ENCODE results near the gene SLCO4A1. TPM values are rescaled to one million over a fixed set of nuclear protein-coding genes. Genes with fewer than 3 reads are reported as not detected.

Gene SLCO4A1
- polyA plus RNA-seq, 1 donor (not counting 4 experiments of a cell fraction or from before 2014, with no cell fraction given): 1.8 TPM

GRCh38 chr20:62639765-62640164, 2.5 kb upstream of the SLCO4A1 start:
- H2AFZ ChIP-seq (ENCODE audit: control insufficient read depth, low read length): no peak overlapping the region
- peaks cover 4% of the 10 kb centered on the region for H4K20me1 ChIP-seq (ENCODE audit: control insufficient read depth, extremely low read depth, insufficient read depth, low read length)
- H3K79me2 ChIP-seq (ENCODE audit: control insufficient read depth, insufficient read depth, low read length): no peaks in the 10 kb centered on the region
- FAIRE-seq (no peak), DNase-seq (ENCODE audit: low read depth, low spot score) (no peak)
- H3K27me3 ChIP-seq (ENCODE audit: control insufficient read depth, extremely low read depth, insufficient read depth, low read length): peaks cover 43% of the 10 kb centered on the region
- no peak overlapping the region for H3K4me2 ChIP-seq (ENCODE audit: control insufficient read depth, extremely low read depth, insufficient read depth, low read depth, low read length)
- H3K9me1 ChIP-seq (ENCODE audit: control insufficient read depth, extremely low read depth, insufficient read depth, low read length): no peaks in the 10 kb centered on the region
- peaks cover 3% of the 10 kb centered on the region for H3K4me1 ChIP-seq (ENCODE audit: control insufficient read depth, extremely low read depth, insufficient read depth, low read length)
- dilution Hi-C loops (cut with MboI; ENCODE audit: extremely low pct_ligation_motif_present, low sequenced_read_pairs): no loop called here
- no peak overlapping the region for H3K9ac ChIP-seq (ENCODE audit: control insufficient read depth, extremely low read depth, insufficient read depth, low read length)
- no peaks in the 10 kb centered on the region for H3K36me3 ChIP-seq (ENCODE audit: control insufficient read depth in 2 of 2, extremely low read depth in 1 of 2, insufficient read depth in 2 of 2, low read length in 2 of 2)
- H3K27ac ChIP-seq (ENCODE audit: control insufficient read depth, insufficient read depth, low read length): no peak overlapping the region
- no peaks in the 10 kb centered on the region for H3K9me3 ChIP-seq (ENCODE audit: control insufficient read depth, low read depth, low read length)
- TF ChIP-seq EZH2 (IDR thresholded peaks at IDR 0.05; ENCODE audit: low read length) (no peak), CTCF (optimal IDR thresholded peaks at IDR 0.05 in 1 of 3, IDR thresholded peaks at IDR 0.05 in 1 of 3, conservative IDR thresholded peaks at IDR 0.05 in 1 of 3; ENCODE audit: extremely low read depth in 1 of 3, insufficient read depth in 2 of 3, low read length in 3 of 3) (no peak)
- no peak overlapping the region for H3K4me3 ChIP-seq (ENCODE audit: control insufficient read depth in 2 of 3, extremely low read depth in 1 of 3, insufficient read depth in 2 of 3, low read depth in 1 of 3, low read length in 3 of 3)

DNA sequence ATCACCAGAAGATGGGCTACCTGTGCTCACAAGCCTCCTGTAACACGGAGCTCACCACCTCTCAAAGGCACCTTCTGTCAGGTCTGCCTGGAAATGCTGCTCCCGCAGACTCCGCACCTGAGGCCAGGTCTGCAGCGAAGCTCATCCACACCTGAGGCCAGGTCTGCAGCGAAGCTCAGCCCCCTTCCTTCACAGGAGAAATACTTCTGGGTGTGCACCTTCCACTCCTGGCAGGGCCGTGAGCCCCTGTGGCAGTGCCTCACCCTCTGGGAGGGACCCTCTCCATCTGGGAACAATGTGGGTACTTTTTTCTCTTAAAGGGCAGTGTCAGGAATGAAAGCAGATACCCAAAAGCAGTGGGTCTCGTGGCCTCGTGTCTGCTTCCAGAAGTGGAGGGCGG, 1.4 kb upstream of the SLCO4A1 start:
- TF ChIP-seq EZH2 (IDR thresholded peaks at IDR 0.05; ENCODE audit: low read length): no peak
- TF ChIP-seq CTCF (optimal IDR thresholded peaks at IDR 0.05 in 1 of 3, IDR thresholded peaks at IDR 0.05 in 1 of 3, conservative IDR thresholded peaks at IDR 0.05 in 1 of 3; ENCODE audit: extremely low read depth in 1 of 3, insufficient read depth in 2 of 3, low read length in 3 of 3): no peak
- dilution Hi-C loops (cut with MboI; ENCODE audit: extremely low pct_ligation_motif_present, low sequenced_read_pairs): no loop called here
- Histone ChIP-seq H3K27ac (ENCODE audit: control insufficient read depth, insufficient read depth, low read length) (no peak overlapping the region), H4K20me1 (ENCODE audit: control insufficient read depth, extremely low read depth, insufficient read depth, low read length) (peaks cover 4% of the 10 kb centered on the region), H3K4me1 (ENCODE audit: control insufficient read depth, extremely low read depth, insufficient read depth, low read length) (peaks cover 3% of the 10 kb centered on the region), H3K27me3 (ENCODE audit: control insufficient read depth, extremely low read depth, insufficient read depth, low read length) (peaks cover 35% of the 10 kb centered on the region), H3K4me2 (ENCODE audit: control insufficient read depth, extremely low read depth, insufficient read depth, low read depth, low read length) (no peak overlapping the region), H3K9me3 (ENCODE audit: control insufficient read depth, low read depth, low read length) (no peaks in the 10 kb centered on the region), H2AFZ (ENCODE audit: control insufficient read depth, low read length) (no peak overlapping the region), H3K79me2 (ENCODE audit: control insufficient read depth, insufficient read depth, low read length) (no peaks in the 10 kb centered on the region), H3K9me1 (ENCODE audit: control insufficient read depth, extremely low read depth, insufficient read depth, low read length) (no peaks in the 10 kb centered on the region), H3K36me3 (ENCODE audit: control insufficient read depth in 2 of 2, extremely low read depth in 1 of 2, insufficient read depth in 2 of 2, low read length in 2 of 2) (no peaks in the 10 kb centered on the region), H3K4me3 (ENCODE audit: control insufficient read depth in 2 of 3, extremely low read depth in 1 of 3, insufficient read depth in 2 of 3, low read depth in 1 of 3, low read length in 3 of 3) (no peak overlapping the region), H3K9ac (ENCODE audit: control insufficient read depth, extremely low read depth, insufficient read depth, low read length) (no peak overlapping the region)
- DNase-seq (ENCODE audit: low read depth, low spot score) (no peak), FAIRE-seq (no peak)
